Astrocyte of the cerebellum (primary cell): ENCODE measurements around the gene CUL1.

Source experiments
- DNase-seq: peaks from one replicate; pipeline ENCODE4 v3.0.0-alpha.2; 2011; ENCODE audit warnings: low read depth
- H3K4me3 ChIP-seq: 2 replicates; pipeline ENCODE4 v1.5.1; 2011; ENCODE audit warnings: mild to moderate bottlenecking, low read depth, low read length, moderate library complexity
- in situ Hi-C: cut with HindIII; loops from 2 replicates; pipeline ENCODE4 v1.10.0; 2017; ENCODE audit warnings: low sequenced_read_pairs
- TF ChIP-seq, protein P1 (sequence below): IDR thresholded peaks from 2 replicates; pipeline ENCODE4 v1.5.1; 2012; ENCODE audit warnings: low read length, low read depth, moderate library complexity, mild to moderate bottlenecking; ENCODE audit errors: missing control alignments

CUL1 gene

DNA sequence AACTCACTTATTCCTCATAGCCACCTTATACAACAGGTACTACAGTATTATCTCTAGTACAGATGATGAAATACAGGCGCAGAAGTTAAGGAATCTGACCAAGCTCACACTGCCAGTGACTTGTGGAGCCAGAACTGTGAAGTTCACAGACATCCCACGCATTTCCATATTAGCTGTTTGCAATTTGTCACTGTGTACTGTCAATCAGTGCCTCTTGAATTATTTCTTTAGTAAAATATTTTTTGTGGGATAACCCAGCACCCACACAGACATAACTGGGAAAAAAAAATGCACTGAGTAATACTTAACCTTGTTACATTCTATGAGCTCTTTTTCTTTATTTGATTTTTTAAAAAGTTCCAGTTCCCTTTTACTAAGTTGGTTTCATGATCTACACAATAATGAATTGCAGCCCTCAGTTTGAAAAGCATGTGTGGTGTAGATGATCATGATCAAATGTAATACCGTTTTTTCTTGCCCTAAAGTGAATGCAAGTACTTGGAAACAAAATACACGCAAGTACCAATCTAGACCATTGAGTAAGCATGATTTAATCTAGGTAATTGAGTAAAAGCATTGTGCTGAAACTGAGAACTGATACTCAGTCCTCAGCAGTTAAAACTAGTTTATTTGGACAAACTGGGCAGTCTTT is 14.1 kb downstream of the CUL1 start:
- in situ Hi-C loops: no loop called here
- TF ChIP-seq, protein P1, sequence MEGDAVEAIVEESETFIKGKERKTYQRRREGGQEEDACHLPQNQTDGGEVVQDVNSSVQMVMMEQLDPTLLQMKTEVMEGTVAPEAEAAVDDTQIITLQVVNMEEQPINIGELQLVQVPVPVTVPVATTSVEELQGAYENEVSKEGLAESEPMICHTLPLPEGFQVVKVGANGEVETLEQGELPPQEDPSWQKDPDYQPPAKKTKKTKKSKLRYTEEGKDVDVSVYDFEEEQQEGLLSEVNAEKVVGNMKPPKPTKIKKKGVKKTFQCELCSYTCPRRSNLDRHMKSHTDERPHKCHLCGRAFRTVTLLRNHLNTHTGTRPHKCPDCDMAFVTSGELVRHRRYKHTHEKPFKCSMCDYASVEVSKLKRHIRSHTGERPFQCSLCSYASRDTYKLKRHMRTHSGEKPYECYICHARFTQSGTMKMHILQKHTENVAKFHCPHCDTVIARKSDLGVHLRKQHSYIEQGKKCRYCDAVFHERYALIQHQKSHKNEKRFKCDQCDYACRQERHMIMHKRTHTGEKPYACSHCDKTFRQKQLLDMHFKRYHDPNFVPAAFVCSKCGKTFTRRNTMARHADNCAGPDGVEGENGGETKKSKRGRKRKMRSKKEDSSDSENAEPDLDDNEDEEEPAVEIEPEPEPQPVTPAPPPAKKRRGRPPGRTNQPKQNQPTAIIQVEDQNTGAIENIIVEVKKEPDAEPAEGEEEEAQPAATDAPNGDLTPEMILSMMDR: no peak
- no peak overlapping the region for H3K4me3 ChIP-seq
- DNase-seq: no peak

DNA sequence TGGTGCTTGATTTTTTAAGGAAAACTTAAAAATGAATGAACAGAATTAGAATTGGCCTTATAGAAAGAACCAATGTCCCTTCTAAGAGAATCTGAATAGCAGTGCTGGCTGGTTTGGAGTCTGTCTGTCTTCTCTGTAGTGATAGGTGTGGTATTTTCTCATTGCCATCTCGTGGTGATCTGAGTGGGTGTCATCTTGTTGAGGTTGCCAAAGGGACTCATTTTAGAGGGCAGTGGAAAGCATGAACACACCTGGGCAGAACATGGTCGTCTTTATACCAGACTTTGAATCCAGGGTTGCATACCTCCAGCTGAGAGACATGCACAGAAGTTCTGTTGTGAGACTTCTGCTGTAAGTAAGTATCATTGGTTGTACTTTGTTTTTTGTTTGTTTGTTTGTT is 15.8 kb downstream of the CUL1 start:
- no peak overlapping the region for H3K4me3 ChIP-seq
- DNase-seq: no peak
- TF ChIP-seq, protein P1: no peak
- in situ Hi-C loops: no loop called here

DNA sequence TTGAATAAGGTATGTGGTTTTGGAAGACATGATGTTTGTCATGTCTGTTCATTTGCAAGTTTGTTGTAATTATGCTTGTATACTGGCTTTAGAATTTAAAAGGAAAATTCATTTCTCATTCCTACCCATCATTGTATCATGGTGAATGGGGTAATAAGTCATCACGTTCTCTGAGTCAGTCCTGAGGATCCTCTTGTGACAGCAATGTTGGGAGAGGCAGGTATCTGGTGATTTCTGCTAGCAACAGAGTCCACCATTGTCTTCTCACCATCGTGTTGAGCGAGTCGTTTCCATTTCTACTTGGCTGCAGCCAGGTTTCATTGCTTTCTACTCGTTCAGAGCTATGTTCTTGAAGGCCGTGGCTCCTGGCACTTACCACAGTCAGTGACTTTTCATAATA is 16.3 kb downstream of the CUL1 start:
- no peak overlapping the region for H3K4me3 ChIP-seq
- in situ Hi-C loops: no loop called here
- TF ChIP-seq, protein P1: no peak
- DNase-seq: no peak

DNA sequence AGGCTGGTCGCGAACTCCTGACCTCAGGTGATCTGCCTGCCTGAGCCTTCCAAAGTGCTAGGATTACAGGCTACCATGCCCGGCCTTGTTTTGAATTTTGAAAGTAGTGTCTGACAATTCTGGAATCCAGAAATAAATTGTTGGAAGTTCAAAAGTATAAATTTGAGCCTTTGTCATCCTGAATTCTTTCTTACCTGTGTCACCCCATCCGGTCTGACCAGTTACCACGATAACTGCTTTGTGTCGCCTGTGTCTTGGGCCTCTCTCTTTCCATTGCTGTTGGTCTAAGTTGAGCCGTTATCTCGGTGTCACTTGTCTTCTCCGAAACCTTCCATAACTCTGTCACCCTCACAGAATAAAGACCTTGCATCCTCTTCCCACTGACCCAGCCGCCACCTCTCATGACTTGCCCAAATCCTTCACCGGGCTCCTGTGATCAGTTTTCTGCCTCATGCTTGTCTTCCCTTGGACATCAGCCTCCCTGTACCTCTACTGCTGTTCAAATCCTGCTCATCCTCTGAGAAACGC is 18.6 kb downstream of the CUL1 start:
- in situ Hi-C loops: no loop called here
- no peak for DNase-seq
- TF ChIP-seq, protein P1: no peak
- no peak overlapping the region for H3K4me3 ChIP-seq

DNA sequence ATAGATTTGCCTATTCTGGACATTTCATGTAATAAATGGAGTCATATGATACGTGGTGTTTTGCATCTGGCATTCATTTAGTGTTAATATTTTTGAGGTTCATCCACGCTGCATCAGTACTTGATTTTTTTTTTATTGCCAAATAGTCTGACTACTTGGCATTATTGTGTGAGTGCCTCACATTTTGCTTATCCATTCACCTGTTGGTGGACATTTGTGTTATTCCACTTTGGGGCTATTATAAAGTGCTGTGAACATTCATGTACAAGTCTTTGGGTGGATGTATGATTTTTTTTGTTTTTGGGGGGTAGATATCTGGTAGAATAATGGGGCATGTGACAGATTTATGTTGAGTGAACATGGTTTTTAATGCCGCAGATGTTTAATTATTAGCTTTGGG is 19.7 kb downstream of the CUL1 start:
- no peak for DNase-seq
- no peak overlapping the region for H3K4me3 ChIP-seq
- in situ Hi-C loops: no loop called here
- TF ChIP-seq, protein P1: no peak

DNA sequence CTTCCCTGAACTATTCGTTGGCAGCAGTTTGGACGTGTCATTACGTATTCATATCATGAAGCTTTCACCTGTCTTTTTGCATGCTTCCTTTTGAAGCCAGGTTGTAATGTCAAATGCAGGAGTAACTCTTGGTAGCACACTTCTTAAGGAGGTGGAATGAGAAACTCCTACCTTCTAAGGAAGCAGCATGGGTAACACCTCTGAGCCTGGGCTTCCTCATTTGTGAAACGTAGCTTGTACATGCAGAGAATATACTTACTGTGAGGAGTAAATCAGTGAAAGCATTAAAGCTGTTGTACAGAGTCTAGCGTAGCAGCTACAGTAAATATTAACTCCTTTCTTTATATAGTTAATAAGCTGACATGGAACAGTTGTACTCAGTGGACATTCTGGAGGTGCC is 21.1 kb downstream of the CUL1 start:
- in situ Hi-C loops: no loop called here
- no peak for DNase-seq
- TF ChIP-seq, protein P1: no peak
- H3K4me3 ChIP-seq: no peak overlapping the region
